ENCODE data around the gene CREB5. TPM values are rescaled to one million over a fixed set of nuclear protein-coding genes. Genes with fewer than 3 reads are reported as not detected.

The CREB5 gene
- polyA plus RNA-seq, 3 donors from 2014 or later, result 0.37 TPM; not detected in 2

GRCh38 chr7:28711114-28711513 is 298.8 kb downstream of the CREB5 start:
- Mint-ChIP-seq H3K9me3 (no peaks in the 10 kb centered on the region), H3K27ac (no peak overlapping the region), H3K4me3 (no peak overlapping the region), H3K4me1 (no peaks in the 10 kb centered on the region), H3K27me3 (ENCODE audit: low read depth in 3 of 3) (peaks cover 1 to 4% (median 2%) of the 10 kb centered on the region in 3 donors), H3K36me3 (no peaks in the 10 kb centered on the region)
- no peak for DNase-seq

GRCh38 chr7:28714459-28715120 is 302.3 kb downstream of the CREB5 start:
- Mint-ChIP-seq H3K27ac (no peak overlapping the region), H3K36me3 (no peaks in the 10 kb centered on the region), H3K9me3 (no peaks in the 10 kb centered on the region), H3K4me1 (no peaks in the 10 kb centered on the region), H3K27me3 (ENCODE audit: low read depth in 3 of 3) (peaks cover 2 to 6% (median 3%) of the 10 kb centered on the region in 3 donors), H3K4me3 (no peak overlapping the region)
- DNase-seq, result no peak

- no peaks in the 10 kb centered on the region for H3K9me3 Mint-ChIP-seq
- no peak overlapping the region for H3K27ac Mint-ChIP-seq
- no peak for DNase-seq
- no peaks in the 10 kb centered on the region for H3K36me3 Mint-ChIP-seq
- no peaks in the 10 kb centered on the region for H3K4me1 Mint-ChIP-seq
- no peak overlapping the region for H3K4me3 Mint-ChIP-seq
- H3K27me3 Mint-ChIP-seq (ENCODE audit: low read depth in 3 of 3), result peaks cover 1 to 9% (median 2%) of the 10 kb centered on the region in 3 donors
Measured at GRCh38 chr7:28717445-28718054, 305.2 kb downstream of the CREB5 start.

- H3K4me1 Mint-ChIP-seq, result no peaks in the 10 kb centered on the region
- no peaks in the 10 kb centered on the region for H3K36me3 Mint-ChIP-seq
- no peak for DNase-seq
- H3K9me3 Mint-ChIP-seq, result no peaks in the 10 kb centered on the region
- no peak overlapping the region for H3K27ac Mint-ChIP-seq
- no peak overlapping the region for H3K4me3 Mint-ChIP-seq
- peaks cover under 1 to 11% (median 1%) of the 10 kb centered on the region in 3 donors for H3K27me3 Mint-ChIP-seq (ENCODE audit: low read depth in 3 of 3)
Measured at GRCh38 chr7:28718055-28718481, 305.8 kb downstream of the CREB5 start.

GRCh38 chr7:28718545-28718944 is 306.2 kb downstream of the CREB5 start:
- no peaks in the 10 kb centered on the region for H3K9me3 Mint-ChIP-seq
- H3K27ac Mint-ChIP-seq, result no peak overlapping the region
- H3K4me1 Mint-ChIP-seq, result no peaks in the 10 kb centered on the region
- peaks cover 0 to 7% (median 1%) of the 10 kb centered on the region in 3 donors for H3K27me3 Mint-ChIP-seq (ENCODE audit: low read depth in 3 of 3)
- H3K4me3 Mint-ChIP-seq, result no peak overlapping the region
- DNase-seq, result no peak
- no peaks in the 10 kb centered on the region for H3K36me3 Mint-ChIP-seq

- Mint-ChIP-seq H3K9me3 (no peaks in the 10 kb centered on the region), H3K4me1 (no peaks in the 10 kb centered on the region), H3K27me3 (ENCODE audit: low read depth in 3 of 3) (peaks cover 0 to 12% (median 2%) of the 10 kb centered on the region in 3 donors), H3K27ac (no peak overlapping the region), H3K4me3 (no peak overlapping the region), H3K36me3 (no peaks in the 10 kb centered on the region)
- DNase-seq, result no peak
Measured at GRCh38 chr7:28722684-28723083, 310.4 kb downstream of the CREB5 start.

- DNase-seq, result no peak
- Mint-ChIP-seq H3K4me3 (no peak overlapping the region), H3K9me3 (no peaks in the 10 kb centered on the region), H3K4me1 (no peaks in the 10 kb centered on the region), H3K36me3 (no peaks in the 10 kb centered on the region), H3K27me3 (ENCODE audit: low read depth in 3 of 3) (peaks cover 0 to 12% (median 2%) of the 10 kb centered on the region in 3 donors), H3K27ac (no peak overlapping the region)
Measured at GRCh38 chr7:28723336-28723735, 311.0 kb downstream of the CREB5 start.

GRCh38 chr7:28724563-28724962 is 312.2 kb downstream of the CREB5 start:
- H3K27ac Mint-ChIP-seq, result no peak overlapping the region
- H3K4me1 Mint-ChIP-seq, result no peaks in the 10 kb centered on the region
- H3K36me3 Mint-ChIP-seq, result no peaks in the 10 kb centered on the region
- H3K27me3 Mint-ChIP-seq (ENCODE audit: low read depth in 3 of 3), result peaks cover 0 to 11% (median 2%) of the 10 kb centered on the region in 3 donors
- no peaks in the 10 kb centered on the region for H3K9me3 Mint-ChIP-seq
- DNase-seq, result no peak
- no peak overlapping the region for H3K4me3 Mint-ChIP-seq

- Mint-ChIP-seq H3K9me3 (no peaks in the 10 kb centered on the region), H3K4me1 (no peaks in the 10 kb centered on the region), H3K27ac (no peak overlapping the region), H3K36me3 (no peaks in the 10 kb centered on the region), H3K27me3 (ENCODE audit: low read depth in 3 of 3) (peaks cover 0 to 11% (median 2%) of the 10 kb centered on the region in 3 donors), H3K4me3 (no peak overlapping the region)
- DNase-seq, result no peak
Measured at GRCh38 chr7:28725045-28725642, 312.8 kb downstream of the CREB5 start.

GRCh38 chr7:28725911-28726310 is 313.6 kb downstream of the CREB5 start:
- Mint-ChIP-seq H3K4me1 (no peaks in the 10 kb centered on the region), H3K9me3 (no peaks in the 10 kb centered on the region), H3K27ac (no peak overlapping the region), H3K27me3 (ENCODE audit: low read depth in 3 of 3) (peaks cover 0 to 9% (median 2%) of the 10 kb centered on the region in 3 donors), H3K36me3 (no peaks in the 10 kb centered on the region), H3K4me3 (no peak overlapping the region)
- DNase-seq, result no peak

GRCh38 chr7:28726555-28726954 is 314.2 kb downstream of the CREB5 start:
- H3K27ac Mint-ChIP-seq, result no peak overlapping the region
- DNase-seq, result no peak
- H3K4me3 Mint-ChIP-seq, result no peak overlapping the region
- H3K27me3 Mint-ChIP-seq (ENCODE audit: low read depth in 3 of 3), result peaks cover 0 to 9% (median 2%) of the 10 kb centered on the region in 3 donors
- H3K36me3 Mint-ChIP-seq, result no peaks in the 10 kb centered on the region
- H3K9me3 Mint-ChIP-seq, result no peaks in the 10 kb centered on the region
- no peaks in the 10 kb centered on the region for H3K4me1 Mint-ChIP-seq

- DNase-seq, result no peak
Measured at GRCh38 chr7:28729281-28729680, 317.0 kb downstream of the CREB5 start.

GRCh38 chr7:28729727-28730126 is 317.4 kb downstream of the CREB5 start:
- H3K9me3 Mint-ChIP-seq, result no peaks in the 10 kb centered on the region
- no peak for DNase-seq
- H3K4me3 Mint-ChIP-seq, result no peak overlapping the region
- no peaks in the 10 kb centered on the region for H3K36me3 Mint-ChIP-seq
- no peaks in the 10 kb centered on the region for H3K4me1 Mint-ChIP-seq
- H3K27ac Mint-ChIP-seq, result no peak overlapping the region
- H3K27me3 Mint-ChIP-seq (ENCODE audit: low read depth in 3 of 3), result peaks cover 0 to 10% (median 4%) of the 10 kb centered on the region in 3 donors

More at GRCh38 chr7:28729281-28729680, 317.0 kb downstream of the CREB5 start:
- Mint-ChIP-seq H3K27me3 (ENCODE audit: low read depth in 3 of 3) (peaks cover 0 to 10% (median 3%) of the 10 kb centered on the region in 3 donors), H3K4me3 (no peak overlapping the region), H3K36me3 (no peaks in the 10 kb centered on the region), H3K27ac (no peak overlapping the region), H3K4me1 (no peaks in the 10 kb centered on the region), H3K9me3 (no peaks in the 10 kb centered on the region)

GRCh38 chr7:28731092-28731658 is 318.9 kb downstream of the CREB5 start:
- Mint-ChIP-seq H3K27me3 (ENCODE audit: low read depth in 3 of 3) (peaks cover 0 to 10% (median 8%) of the 10 kb centered on the region in 3 donors), H3K9me3 (no peaks in the 10 kb centered on the region), H3K4me1 (no peaks in the 10 kb centered on the region), H3K36me3 (no peaks in the 10 kb centered on the region), H3K4me3 (no peak overlapping the region), H3K27ac (no peak overlapping the region)
- no peak for DNase-seq
